ENCODE results near the gene COL6A6. TPM values are rescaled to one million over a fixed set of nuclear protein-coding genes. Genes with fewer than 3 reads are reported as not detected.

Gene COL6A6
- total RNA-seq, 1 experiment from 2014 or later, result not detected

GRCh38 chr3:130491431-130491830 is 25.5 kb upstream of the COL6A6 start:
- H4K20me1 ChIP-seq (ENCODE audit: insufficient read depth), result no peaks in the 10 kb centered on the region
- no peak overlapping the region for H2AFZ ChIP-seq
- TF ChIP-seq EZH2 (IDR thresholded peaks at IDR 0.05; ENCODE audit: low read depth), result no peak
- TF ChIP-seq CTCF (conservative IDR thresholded peaks at IDR 0.05), result no peak
- no peaks in the 10 kb centered on the region for H3K9me2 ChIP-seq (ENCODE audit: insufficient read depth)
- no peaks in the 10 kb centered on the region for H3K36me3 ChIP-seq (ENCODE audit: low read depth)
- no peak overlapping the region for H3K4me3 ChIP-seq
- no peak for DNase-seq
- H3K79me2 ChIP-seq (ENCODE audit: low read depth), result no peaks in the 10 kb centered on the region
- no peak overlapping the region for H3K27ac ChIP-seq
- no peaks in the 10 kb centered on the region for H3K4me1 ChIP-seq (replicated peaks; ENCODE audit: insufficient read depth)
- ChIA-PET POLR2A (ENCODE audit: unreplicated experiment) (no interaction called here), CTCF (no interaction called here)
- H3K27me3 ChIP-seq (ENCODE audit: insufficient read depth, low read depth), result peaks cover 24% of the 10 kb centered on the region; the same call in 1 of the 2 replicates
- intact Hi-C loops (cut with micrococcal nuclease; ENCODE audit: unreplicated experiment), result no loop called here
- H3F3A ChIP-seq (ENCODE audit: insufficient read depth, low read depth), result no peaks in the 10 kb centered on the region
- BruUV-seq (replicated peaks), result no TSS peak
- no peaks in the 10 kb centered on the region for H3K9me3 ChIP-seq (ENCODE audit: insufficient read depth, low read depth)
- H3K4me2 ChIP-seq, result no peak overlapping the region

- H3K4me3 ChIP-seq, result no peak overlapping the region
- POLR2A ChIA-PET (ENCODE audit: unreplicated experiment), result no interaction called here
- H3K27ac ChIP-seq, result no peak overlapping the region
- no TSS peak for BruUV-seq (replicated peaks)
- no peaks in the 10 kb centered on the region for H3K36me3 ChIP-seq (ENCODE audit: low read depth)
- DNase-seq, result no peak
- TF ChIP-seq CTCF (conservative IDR thresholded peaks at IDR 0.05), result no peak
- TF ChIP-seq EZH2 (IDR thresholded peaks at IDR 0.05; ENCODE audit: low read depth), result no peak
- H3K4me1 ChIP-seq (replicated peaks; ENCODE audit: insufficient read depth), result no peaks in the 10 kb centered on the region
- H4K20me1 ChIP-seq (ENCODE audit: insufficient read depth), result no peaks in the 10 kb centered on the region
- intact Hi-C loops (cut with micrococcal nuclease; ENCODE audit: unreplicated experiment), result no loop called here
- H3K9me3 ChIP-seq (ENCODE audit: insufficient read depth, low read depth), result no peaks in the 10 kb centered on the region
- no peaks in the 10 kb centered on the region for H3K9me2 ChIP-seq (ENCODE audit: insufficient read depth)
- H3K4me2 ChIP-seq, result no peak overlapping the region
- H2AFZ ChIP-seq, result no peak overlapping the region
- H3K79me2 ChIP-seq (ENCODE audit: low read depth), result no peaks in the 10 kb centered on the region
- peaks cover 65% of the 10 kb centered on the region for H3K27me3 ChIP-seq (ENCODE audit: insufficient read depth, low read depth)
- CTCF ChIA-PET, result no interaction called here
- no peaks in the 10 kb centered on the region for H3F3A ChIP-seq (ENCODE audit: insufficient read depth, low read depth)
Observed at GRCh38 chr3:130504701-130505100, 12.3 kb upstream of the COL6A6 start.

DNA sequence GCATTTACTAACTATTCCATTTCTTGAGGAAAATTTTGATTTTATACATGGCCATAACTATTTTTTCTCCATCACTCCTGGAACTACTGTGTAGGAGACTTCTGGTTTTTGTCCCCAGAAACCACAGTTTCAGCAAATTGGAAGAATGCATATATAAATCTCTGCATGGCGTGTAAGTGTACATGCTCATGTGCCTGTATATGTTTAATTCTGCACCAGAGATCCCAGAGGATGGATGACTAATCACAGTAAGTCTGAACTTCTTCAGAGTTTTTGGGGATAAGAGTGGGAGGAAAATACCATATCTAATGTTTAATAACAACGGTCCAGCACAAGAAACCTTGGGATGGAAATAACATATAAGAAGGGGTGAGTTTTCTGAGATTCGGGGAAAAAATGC is 10.9 kb upstream of the COL6A6 start:
- no peaks in the 10 kb centered on the region for H3K79me2 ChIP-seq (ENCODE audit: low read depth)
- no peak overlapping the region for H3K27ac ChIP-seq
- H4K20me1 ChIP-seq (ENCODE audit: insufficient read depth), result no peaks in the 10 kb centered on the region
- no peaks in the 10 kb centered on the region for H3K9me2 ChIP-seq (ENCODE audit: insufficient read depth)
- ChIA-PET CTCF (no interaction called here), POLR2A (ENCODE audit: unreplicated experiment) (no interaction called here)
- no peak for DNase-seq
- no TSS peak for BruUV-seq (replicated peaks)
- TF ChIP-seq EZH2 (IDR thresholded peaks at IDR 0.05; ENCODE audit: low read depth), result no peak
- TF ChIP-seq CTCF (conservative IDR thresholded peaks at IDR 0.05), result no peak
- no peaks in the 10 kb centered on the region for H3F3A ChIP-seq (ENCODE audit: insufficient read depth, low read depth)
- no peaks in the 10 kb centered on the region for H3K4me1 ChIP-seq (replicated peaks; ENCODE audit: insufficient read depth)
- intact Hi-C loops (cut with micrococcal nuclease; ENCODE audit: unreplicated experiment), result no loop called here
- H3K27me3 ChIP-seq (ENCODE audit: insufficient read depth, low read depth), result peaks cover 77% of the 10 kb centered on the region
- no peaks in the 10 kb centered on the region for H3K36me3 ChIP-seq (ENCODE audit: low read depth)
- no peaks in the 10 kb centered on the region for H3K9me3 ChIP-seq (ENCODE audit: insufficient read depth, low read depth)
- H3K4me3 ChIP-seq, result no peak overlapping the region
- no peak overlapping the region for H2AFZ ChIP-seq
- no peak overlapping the region for H3K4me2 ChIP-seq

All from PC-9 (cell line).